Loucy (cell line): ENCODE measurements around the gene SLC48A1.

Experiments used
- H2AFZ ChIP-seq: fragments of 200-600 bp; sonication (generic); 2 replicates; pipeline ENCODE4 v1.6.0; 2016; ENCODE audit warnings: antibody characterized with exemption, mild to moderate bottlenecking, low read length, moderate library complexity
- H3F3A ChIP-seq: fragments of 200-600 bp; 2 replicates; pipeline ENCODE4 v1.6.0; 2016; ENCODE audit warnings: antibody characterized with exemption, low read depth, mild to moderate bottlenecking
- H3K27me3 ChIP-seq: fragments of 200-600 bp; sonication (generic); 2 replicates; pipeline ENCODE4 v1.6.1; 2014; ENCODE audit warnings: low read length, mild to moderate bottlenecking; ENCODE audit not compliant: insufficient read depth, poor library complexity, severe bottlenecking
- H3K36me3 ChIP-seq: fragments of 200-600 bp; sonication (generic); 2 replicates; pipeline ENCODE4 v1.6.1; 2016; ENCODE audit warnings: low read length; ENCODE audit not compliant: insufficient read depth
- H3K4me1 ChIP-seq: fragments of 200-600 bp; sonication (generic); 2 replicates; pipeline ENCODE4 v1.5.1; 2014; ENCODE audit warnings: low read length, mild to moderate bottlenecking; ENCODE audit not compliant: insufficient read depth, poor library complexity, severe bottlenecking
- H3K4me2 ChIP-seq: fragments of 200-600 bp; sonication (generic); 2 replicates; pipeline ENCODE4 v1.6.0; 2014; ENCODE audit warnings: antibody characterized with exemption, low read length, low read depth, mild to moderate bottlenecking; ENCODE audit not compliant: poor library complexity, severe bottlenecking
- H3K4me3 ChIP-seq: fragments of 200-600 bp; sonication (generic); 2 replicates; pipeline ENCODE4 v1.5.1; 2014; ENCODE audit warnings: low read length, mild to moderate bottlenecking, mixed read lengths; ENCODE audit not compliant: poor library complexity, severe bottlenecking
- H3K79me2 ChIP-seq: fragments of 200-600 bp; sonication (generic); 2 replicates; pipeline ENCODE4 v1.6.1; 2014; ENCODE audit warnings: low read length; ENCODE audit not compliant: insufficient read depth
- H3K9ac ChIP-seq: fragments of 200-600 bp; sonication (generic); 2 replicates; pipeline ENCODE4 v1.6.0; 2014; ENCODE audit warnings: mild to moderate bottlenecking, low read depth, low read length, moderate library complexity; ENCODE audit not compliant: poor library complexity, severe bottlenecking
- H3K9me2 ChIP-seq: fragments of 200-600 bp; sonication (generic); replicated peaks from 2 replicates; pipeline ENCODE4 v1.6.1; 2016; ENCODE audit warnings: low read depth, low read length, mixed read lengths
- H3K9me3 ChIP-seq: fragments of 200-600 bp; sonication (generic); 2 replicates; pipeline ENCODE4 v1.6.1; 2014; ENCODE audit warnings: mild to moderate bottlenecking, antibody characterized with exemption, low read length, low read depth; ENCODE audit not compliant: insufficient read depth
- H4K20me1 ChIP-seq: fragments of 200-600 bp; sonication (generic); 2 replicates; pipeline ENCODE4 v1.6.0; 2014; ENCODE audit warnings: antibody characterized with exemption, low read length, mild to moderate bottlenecking; ENCODE audit not compliant: insufficient read depth, poor library complexity, severe bottlenecking
- CTCF ChIP-seq: fragments of 200-600 bp; sonication (generic); conservative IDR thresholded peaks from 2 replicates; pipeline ENCODE4 v1.5.1; 2014; ENCODE audit warnings: mild to moderate bottlenecking, antibody characterized with exemption, low read length
- EZH2phosphoT487 ChIP-seq: fragments of 200-600 bp; IDR thresholded peaks from 2 replicates; pipeline ENCODE4 v1.6.1; 2018; ENCODE audit warnings: antibody characterized with exemption, mild to moderate bottlenecking, moderate library complexity, borderline replicate concordance

SLC48A1 gene

GRCh38 chr12:47746073-47746472 is 27.0 kb upstream of the SLC48A1 start:
- Histone ChIP-seq H3K9me2 (no peaks in the 10 kb centered on the region), H3K4me3 (no peak overlapping the region), H3K36me3 (peaks cover 3% of the 10 kb centered on the region; the same call in 1 of the 2 replicates), H3K9me3 (no peaks in the 10 kb centered on the region), H3K4me1 (peaks cover 11% of the 10 kb centered on the region), H3K27me3 (no peaks in the 10 kb centered on the region), H3K9ac (no peak overlapping the region), H3F3A (peaks cover 4% of the 10 kb centered on the region; the same call in 1 of the 2 replicates), H4K20me1 (no peaks in the 10 kb centered on the region), H3K79me2 (no peaks in the 10 kb centered on the region), H2AFZ (no peak overlapping the region), H3K4me2 (no peak overlapping the region)
- TF ChIP-seq EZH2phosphoT487 (no peak), CTCF (no peak)

GRCh38 chr12:47746523-47746922 is 26.5 kb upstream of the SLC48A1 start:
- Histone ChIP-seq H3K4me2 (no peak overlapping the region), H3K9me2 (no peaks in the 10 kb centered on the region), H3K79me2 (no peaks in the 10 kb centered on the region), H3K27me3 (no peaks in the 10 kb centered on the region), H3K4me3 (no peak overlapping the region), H3K9me3 (no peaks in the 10 kb centered on the region), H3K9ac (no peak overlapping the region), H3F3A (peaks cover 4% of the 10 kb centered on the region; the same call in 1 of the 2 replicates), H4K20me1 (no peaks in the 10 kb centered on the region), H3K36me3 (peaks cover 3% of the 10 kb centered on the region; the same call in 1 of the 2 replicates), H2AFZ (no peak overlapping the region), H3K4me1 (peaks cover 9% of the 10 kb centered on the region)
- TF ChIP-seq EZH2phosphoT487 (no peak), CTCF (no peak)

- Histone ChIP-seq H3K79me2 (no peaks in the 10 kb centered on the region), H3K9me3 (no peaks in the 10 kb centered on the region), H2AFZ (no peak overlapping the region), H3K36me3 (peaks cover 3% of the 10 kb centered on the region; the same call in 1 of the 2 replicates), H3K27me3 (no peaks in the 10 kb centered on the region), H3K9ac (no peak overlapping the region), H3K4me1 (peaks cover 4% of the 10 kb centered on the region), H3K9me2 (no peaks in the 10 kb centered on the region), H3K4me2 (no peak overlapping the region), H3K4me3 (no peak overlapping the region), H3F3A (no peaks in the 10 kb centered on the region), H4K20me1 (no peaks in the 10 kb centered on the region)
- TF ChIP-seq EZH2phosphoT487 (no peak), CTCF (no peak)
These were observed 25.9 kb upstream of the SLC48A1 start for GRCh38 chr12:47747126-47747525.
